Measurements from ENCODE around the gene GINS1. TPM values are rescaled to one million over a fixed set of nuclear protein-coding genes. Genes with fewer than 3 reads are reported as not detected.

Gene GINS1
- polyA plus RNA-seq (2012; rRNA removed) = 5.1 and 5.8 TPM in 2 replicates
- polyA plus RNA-seq (2012; cell fraction: cytosol; rRNA removed) = 6.3 and 6.8 TPM in 2 replicates
- polyA plus RNA-seq (2012; cell fraction: nucleus; rRNA removed) = 3.5 and 5.3 TPM in 2 replicates

DNA sequence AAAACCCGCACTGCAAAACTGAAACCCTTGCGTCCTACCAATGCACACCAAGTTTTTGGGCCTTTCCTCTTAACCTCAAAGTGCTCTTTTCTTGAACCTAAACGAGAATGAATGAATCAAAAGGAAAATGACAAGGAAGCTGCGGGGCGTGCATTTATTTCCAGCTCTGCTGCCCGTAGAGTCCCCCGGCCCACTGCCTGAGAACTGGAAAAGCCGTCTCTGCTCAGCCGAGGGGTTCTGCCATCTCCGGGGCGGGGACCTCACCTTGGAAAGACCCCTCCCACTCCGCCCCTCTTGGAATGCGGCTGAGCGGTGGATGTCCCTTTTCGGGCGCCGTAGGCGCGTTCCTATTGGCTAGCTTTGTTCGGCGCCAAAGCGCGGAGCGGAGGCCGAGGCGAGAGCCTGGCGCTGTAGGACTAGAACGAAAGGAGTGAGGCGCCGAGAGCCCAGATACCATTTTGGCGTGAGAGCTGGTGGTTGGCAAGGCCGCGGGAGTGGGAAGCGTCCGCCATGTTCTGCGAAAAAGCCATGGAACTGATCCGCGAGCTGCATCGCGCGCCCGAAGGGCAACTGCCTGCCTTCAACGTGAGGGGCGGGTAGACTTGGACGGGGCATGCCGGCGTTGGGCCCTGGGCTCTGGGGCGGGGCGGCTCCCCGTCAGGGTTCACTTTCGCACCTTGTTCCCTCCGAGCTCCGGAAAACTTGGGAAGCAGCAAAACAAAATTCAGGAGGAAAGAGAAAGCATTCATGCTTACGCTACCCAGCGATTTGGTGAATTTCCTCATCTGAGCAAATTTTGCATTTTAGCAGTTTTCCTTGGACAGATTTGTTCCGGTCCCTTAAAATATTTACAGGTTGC is at the start of gene GINS1:
GINS1 (plus strand) TSS at position 363 of the 859 bp plus-strand sequence; CDS start at position 511, 148 bp downstream.
- Histone ChIP-seq H3K9me2 (no peaks in the 10 kb centered on the region), H4K20me1 (ENCODE audit: insufficient read depth) (no peaks in the 10 kb centered on the region), H2AFZ (ENCODE audit: low read depth) (peak within 1 kb of the TSS; percentile 97), H3K27me3 (ENCODE audit: insufficient read depth) (no peaks in the 10 kb centered on the region), H3K27ac (ENCODE audit: low read depth in 2 of 2, low read length in 1 of 2) (peak within 1 kb of the TSS; percentile 36 to 50), H3K9me3 (0 out of 2 replicates have a peak, but pooled peaks cover 8% of the 10 kb centered on the region), H3F3A (replicated peaks; ENCODE audit: insufficient read depth) (no peaks in the 10 kb centered on the region), H3K36me3 (replicated peaks in 1 of 2; ENCODE audit: control insufficient read depth in 1 of 2, insufficient read depth in 2 of 2, low read length in 1 of 2) (no peaks in the 10 kb centered on the region), H3K4me2 (peak within 1 kb of the TSS; percentile 82), H3K4me1 (ENCODE audit: control insufficient read depth in 1 of 2, insufficient read depth in 2 of 2, low read depth in 1 of 2, low read length in 1 of 2) (peaks cover 0 to 6% of the 10 kb centered on the region in 2 experiments; a peak in 1 of 4 replicates), H3K79me2 (ENCODE audit: insufficient read depth) (peaks cover 48% of the 10 kb centered on the region), H3K4me3 (ENCODE audit: low read depth in 2 of 2, low read length in 1 of 2) (peak within 1 kb of the TSS; percentile 72 to 83), H3K9ac (peak within 1 kb of the TSS; percentile 92)
- ChIA-PET POLR2A (interaction anchor here (0.8 to 1.5 kb wide), 5 partner anchors 8 to 153 kb away, joined by 3 to 9 read pairs (median 4); partner anchors contain the start of gene ABHD12), CTCF (interaction anchor here (1.2 to 4.4 kb wide), 4 partner anchors 8 to 414 kb away, joined by 4 to 29 read pairs (median 8); no protein-coding TSS in a partner anchor)
- 4% methylated on average over 51 of the region's 56 CpGs for WGBS (ENCODE audit: low lambda C conversion rate)
- DNase-seq = peak; percentile 96
- TF ChIP-seq, protein P1, sequence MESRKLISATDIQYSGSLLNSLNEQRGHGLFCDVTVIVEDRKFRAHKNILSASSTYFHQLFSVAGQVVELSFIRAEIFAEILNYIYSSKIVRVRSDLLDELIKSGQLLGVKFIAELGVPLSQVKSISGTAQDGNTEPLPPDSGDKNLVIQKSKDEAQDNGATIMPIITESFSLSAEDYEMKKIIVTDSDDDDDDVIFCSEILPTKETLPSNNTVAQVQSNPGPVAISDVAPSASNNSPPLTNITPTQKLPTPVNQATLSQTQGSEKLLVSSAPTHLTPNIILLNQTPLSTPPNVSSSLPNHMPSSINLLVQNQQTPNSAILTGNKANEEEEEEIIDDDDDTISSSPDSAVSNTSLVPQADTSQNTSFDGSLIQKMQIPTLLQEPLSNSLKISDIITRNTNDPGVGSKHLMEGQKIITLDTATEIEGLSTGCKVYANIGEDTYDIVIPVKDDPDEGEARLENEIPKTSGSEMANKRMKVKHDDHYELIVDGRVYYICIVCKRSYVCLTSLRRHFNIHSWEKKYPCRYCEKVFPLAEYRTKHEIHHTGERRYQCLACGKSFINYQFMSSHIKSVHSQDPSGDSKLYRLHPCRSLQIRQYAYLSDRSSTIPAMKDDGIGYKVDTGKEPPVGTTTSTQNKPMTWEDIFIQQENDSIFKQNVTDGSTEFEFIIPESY (IDR thresholded peaks at IDR 0.05; ENCODE audit: borderline replicate concordance, low read depth) = no peak
- peak; percentile 28; the same call in 1 of the 2 replicates for TF ChIP-seq TAF1 (IDR thresholded peaks at IDR 0.05; ENCODE audit: borderline replicate concordance, low read depth, low read length)
- TF ChIP-seq, protein P2, sequence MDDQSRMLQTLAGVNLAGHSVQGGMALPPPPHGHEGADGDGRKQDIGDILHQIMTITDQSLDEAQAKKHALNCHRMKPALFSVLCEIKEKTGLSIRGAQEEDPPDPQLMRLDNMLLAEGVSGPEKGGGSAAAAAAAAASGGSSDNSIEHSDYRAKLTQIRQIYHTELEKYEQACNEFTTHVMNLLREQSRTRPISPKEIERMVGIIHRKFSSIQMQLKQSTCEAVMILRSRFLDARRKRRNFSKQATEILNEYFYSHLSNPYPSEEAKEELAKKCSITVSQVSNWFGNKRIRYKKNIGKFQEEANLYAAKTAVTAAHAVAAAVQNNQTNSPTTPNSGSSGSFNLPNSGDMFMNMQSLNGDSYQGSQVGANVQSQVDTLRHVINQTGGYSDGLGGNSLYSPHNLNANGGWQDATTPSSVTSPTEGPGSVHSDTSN (IDR thresholded peaks at IDR 0.05) = no peak
- TF ChIP-seq EZH2phosphoT487 (IDR thresholded peaks at IDR 0.05; ENCODE audit: borderline replicate concordance, low read depth) = no peak
- no peak for TF ChIP-seq FOXM1 (IDR thresholded peaks at IDR 0.05; ENCODE audit: low read depth)
- peak; percentile 89 for TF ChIP-seq TEAD4 (IDR thresholded peaks at IDR 0.05; ENCODE audit: borderline replicate concordance, insufficient read depth)
- TF ChIP-seq TCF12 (IDR thresholded peaks at IDR 0.05) = no peak
- TF ChIP-seq MEF2A (IDR thresholded peaks at IDR 0.05; ENCODE audit: borderline replicate concordance, low read depth) = no peak
- TF ChIP-seq, protein P3, sequence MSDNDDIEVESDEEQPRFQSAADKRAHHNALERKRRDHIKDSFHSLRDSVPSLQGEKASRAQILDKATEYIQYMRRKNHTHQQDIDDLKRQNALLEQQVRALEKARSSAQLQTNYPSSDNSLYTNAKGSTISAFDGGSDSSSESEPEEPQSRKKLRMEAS (IDR thresholded peaks at IDR 0.05; ENCODE audit: low read depth) = peak; percentile 92
- peak; percentile 87 for TF ChIP-seq POLR2AphosphoS5 (IDR thresholded peaks at IDR 0.05; ENCODE audit: low read depth, low read length)
- peak; percentile 89 for TF ChIP-seq SIN3A (IDR thresholded peaks at IDR 0.05; ENCODE audit: borderline replicate concordance, low read depth, low read length)
- no peak for TF ChIP-seq NFIC (IDR thresholded peaks at IDR 0.05; ENCODE audit: borderline replicate concordance)
- TF ChIP-seq RCOR1 (IDR thresholded peaks at IDR 0.05; ENCODE audit: low read length) = 0 out of 2 replicates have a peak, but pooled peaks have one; percentile 9
- peak; percentile 93 for TF ChIP-seq MXI1 (IDR thresholded peaks at IDR 0.05; ENCODE audit: low read depth, low read length)
- no peak for TF ChIP-seq EP300 (IDR thresholded peaks at IDR 0.05; ENCODE audit: borderline replicate concordance in 1 of 2, low read depth in 1 of 2, low read length in 1 of 2)
- TF ChIP-seq FOSL2 (IDR thresholded peaks at IDR 0.05; ENCODE audit: borderline replicate concordance, low read depth) = no peak; the same call in 1 of the 2 replicates
- TF ChIP-seq, protein P4, sequence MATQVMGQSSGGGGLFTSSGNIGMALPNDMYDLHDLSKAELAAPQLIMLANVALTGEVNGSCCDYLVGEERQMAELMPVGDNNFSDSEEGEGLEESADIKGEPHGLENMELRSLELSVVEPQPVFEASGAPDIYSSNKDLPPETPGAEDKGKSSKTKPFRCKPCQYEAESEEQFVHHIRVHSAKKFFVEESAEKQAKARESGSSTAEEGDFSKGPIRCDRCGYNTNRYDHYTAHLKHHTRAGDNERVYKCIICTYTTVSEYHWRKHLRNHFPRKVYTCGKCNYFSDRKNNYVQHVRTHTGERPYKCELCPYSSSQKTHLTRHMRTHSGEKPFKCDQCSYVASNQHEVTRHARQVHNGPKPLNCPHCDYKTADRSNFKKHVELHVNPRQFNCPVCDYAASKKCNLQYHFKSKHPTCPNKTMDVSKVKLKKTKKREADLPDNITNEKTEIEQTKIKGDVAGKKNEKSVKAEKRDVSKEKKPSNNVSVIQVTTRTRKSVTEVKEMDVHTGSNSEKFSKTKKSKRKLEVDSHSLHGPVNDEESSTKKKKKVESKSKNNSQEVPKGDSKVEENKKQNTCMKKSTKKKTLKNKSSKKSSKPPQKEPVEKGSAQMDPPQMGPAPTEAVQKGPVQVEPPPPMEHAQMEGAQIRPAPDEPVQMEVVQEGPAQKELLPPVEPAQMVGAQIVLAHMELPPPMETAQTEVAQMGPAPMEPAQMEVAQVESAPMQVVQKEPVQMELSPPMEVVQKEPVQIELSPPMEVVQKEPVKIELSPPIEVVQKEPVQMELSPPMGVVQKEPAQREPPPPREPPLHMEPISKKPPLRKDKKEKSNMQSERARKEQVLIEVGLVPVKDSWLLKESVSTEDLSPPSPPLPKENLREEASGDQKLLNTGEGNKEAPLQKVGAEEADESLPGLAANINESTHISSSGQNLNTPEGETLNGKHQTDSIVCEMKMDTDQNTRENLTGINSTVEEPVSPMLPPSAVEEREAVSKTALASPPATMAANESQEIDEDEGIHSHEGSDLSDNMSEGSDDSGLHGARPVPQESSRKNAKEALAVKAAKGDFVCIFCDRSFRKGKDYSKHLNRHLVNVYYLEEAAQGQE (IDR thresholded peaks at IDR 0.05; ENCODE audit: low read depth, low read length) = 0 out of 2 replicates have a peak, but pooled peaks have one; percentile 15
- TF ChIP-seq RXRA (IDR thresholded peaks at IDR 0.05; ENCODE audit: borderline replicate concordance, low read depth) = no peak
- TF ChIP-seq RFX5 (IDR thresholded peaks at IDR 0.05; ENCODE audit: low read length) = no peak
- no peak for TF ChIP-seq GATA2 (CRISPR knock-in tag; IDR thresholded peaks at IDR 0.05)
- no peak for TF ChIP-seq GABPA (IDR thresholded peaks at IDR 0.05; ENCODE audit: low read depth)
- TF ChIP-seq FOXJ3 (CRISPR knock-in tag; IDR thresholded peaks at IDR 0.05) = no peak
- TF ChIP-seq, protein P5, sequence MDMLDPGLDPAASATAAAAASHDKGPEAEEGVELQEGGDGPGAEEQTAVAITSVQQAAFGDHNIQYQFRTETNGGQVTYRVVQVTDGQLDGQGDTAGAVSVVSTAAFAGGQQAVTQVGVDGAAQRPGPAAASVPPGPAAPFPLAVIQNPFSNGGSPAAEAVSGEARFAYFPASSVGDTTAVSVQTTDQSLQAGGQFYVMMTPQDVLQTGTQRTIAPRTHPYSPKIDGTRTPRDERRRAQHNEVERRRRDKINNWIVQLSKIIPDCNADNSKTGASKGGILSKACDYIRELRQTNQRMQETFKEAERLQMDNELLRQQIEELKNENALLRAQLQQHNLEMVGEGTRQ (IDR thresholded peaks at IDR 0.05; ENCODE audit: borderline replicate concordance, low read depth, low read length) = no peak
